ENCODE results near the gene GPC6. TPM values are rescaled to one million over a fixed set of nuclear protein-coding genes. Genes with fewer than 3 reads are reported as not detected.

Gene GPC6
- total and polyA plus RNA-seq, 2 donors (not counting 1 experiment from before 2014, with no cell fraction given) = not detected

- WGBS (ENCODE audit: insufficient coverage) = no CpG with 5 or more reads among the region's 1 CpG
- no peak overlapping the region for H2AFZ ChIP-seq (ENCODE audit: insufficient read depth, low read depth, low read length, poor library complexity, severe bottlenecking)
- Mint-ChIP-seq H3K4me1 (no peaks in the 10 kb centered on the region), H3K27me3 (no peaks in the 10 kb centered on the region), H3K9me3 (ENCODE audit: insufficient read depth) (peaks cover 12% of the 10 kb centered on the region), H3K4me3 (no peak overlapping the region), H3K27ac (no peak overlapping the region)
- ChIA-PET POLR2A (no interaction called here), CTCF (no interaction called here)
- peaks cover 0 to 5% (median 0%) of the 10 kb centered on the region in 3 donors for H3K9me3 ChIP-seq (ENCODE audit: control extremely low read depth in 1 of 3, control insufficient read depth in 2 of 3, insufficient read depth in 1 of 3, low read length in 2 of 3)
- no peaks in the 10 kb centered on the region for H3K79me2 ChIP-seq (ENCODE audit: control insufficient read depth, insufficient read depth, low read length)
- DNase-seq = no peak
- no peak overlapping the region for H3K9ac ChIP-seq (ENCODE audit: low read length)
- no peak for ATAC-seq (ENCODE audit: low read depth)
- no peak for TF ChIP-seq CTCF (IDR thresholded peaks at IDR 0.05)
- TF ChIP-seq EZH2 (IDR thresholded peaks at IDR 0.05; ENCODE audit: borderline replicate concordance, insufficient read depth, low read depth, low read length, poor library complexity, severe bottlenecking) = no peak
- H4K20me1 ChIP-seq (ENCODE audit: control insufficient read depth, insufficient read depth, low read length, poor library complexity, severe bottlenecking) = no peaks in the 10 kb centered on the region
- no peaks in the 10 kb centered on the region for H3K4me1 ChIP-seq (ENCODE audit: control insufficient read depth in 2 of 2, insufficient read depth in 2 of 2, low read length in 2 of 2)
- H3K27me3 ChIP-seq (replicated peaks in 1 of 4; ENCODE audit: control extremely low read depth in 1 of 4, control insufficient read depth in 3 of 4, insufficient read depth in 4 of 4, low read length in 3 of 4) = no peaks in the 10 kb centered on the region
- H3K4me2 ChIP-seq (replicated peaks; ENCODE audit: low read depth, low read length, poor library complexity, severe bottlenecking) = no peak overlapping the region
- intact Hi-C loops (cut with micrococcal nuclease) = no loop called here
- H3K36me3 ChIP-seq (replicated peaks in 1 of 2; ENCODE audit: control extremely low read depth in 1 of 2, control insufficient read depth in 1 of 2, extremely low read depth in 1 of 2, insufficient read depth in 2 of 2, low read length in 1 of 2) = no peaks in the 10 kb centered on the region
- H3K27ac ChIP-seq (ENCODE audit: low read length in 2 of 2) = no peak overlapping the region
- no peak overlapping the region for H3K4me3 ChIP-seq (ENCODE audit: control extremely low read depth in 1 of 5, extremely low read depth in 1 of 5, insufficient read depth in 1 of 5, low read depth in 2 of 5, low read length in 4 of 5)
Observed at GRCh38 chr13:93709506-93710244, 483.1 kb downstream of the GPC6 start.

DNA sequence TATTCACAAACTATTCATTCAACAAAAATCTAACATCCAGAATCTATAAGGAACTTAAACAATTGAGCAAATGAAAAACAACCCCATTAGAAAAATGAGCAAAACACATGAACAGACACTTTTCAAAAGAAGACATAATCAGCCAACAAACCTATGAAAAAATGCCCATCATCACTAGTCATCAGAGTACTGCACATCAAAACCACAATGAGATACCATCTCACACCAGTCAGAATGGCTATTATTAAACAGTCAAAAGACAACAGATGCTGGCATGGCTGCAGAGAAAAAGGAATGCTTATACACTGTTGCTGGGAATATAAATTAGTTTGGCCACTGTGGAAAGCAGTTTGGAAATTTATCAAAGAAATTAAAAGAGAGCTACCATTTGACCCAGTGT is 487.6 kb downstream of the GPC6 start:
- Histone ChIP-seq H3K9me3 (ENCODE audit: control extremely low read depth in 1 of 3, control insufficient read depth in 2 of 3, insufficient read depth in 1 of 3, low read length in 2 of 3) (peaks cover 0 to 5% (median 0%) of the 10 kb centered on the region in 3 donors), H3K27me3 (replicated peaks in 1 of 4; ENCODE audit: control extremely low read depth in 1 of 4, control insufficient read depth in 3 of 4, insufficient read depth in 4 of 4, low read length in 3 of 4) (no peaks in the 10 kb centered on the region), H3K4me1 (ENCODE audit: control insufficient read depth in 2 of 2, insufficient read depth in 2 of 2, low read length in 2 of 2) (no peaks in the 10 kb centered on the region), H4K20me1 (ENCODE audit: control insufficient read depth, insufficient read depth, low read length, poor library complexity, severe bottlenecking) (no peaks in the 10 kb centered on the region), H3K36me3 (replicated peaks in 1 of 2; ENCODE audit: control extremely low read depth in 1 of 2, control insufficient read depth in 1 of 2, extremely low read depth in 1 of 2, insufficient read depth in 2 of 2, low read length in 1 of 2) (no peaks in the 10 kb centered on the region), H3K27ac (ENCODE audit: low read length in 2 of 2) (no peak overlapping the region), H3K9ac (ENCODE audit: low read length) (no peak overlapping the region), H3K4me2 (replicated peaks; ENCODE audit: low read depth, low read length, poor library complexity, severe bottlenecking) (no peak overlapping the region), H2AFZ (ENCODE audit: insufficient read depth, low read depth, low read length, poor library complexity, severe bottlenecking) (no peak overlapping the region), H3K79me2 (ENCODE audit: control insufficient read depth, insufficient read depth, low read length) (no peaks in the 10 kb centered on the region), H3K4me3 (ENCODE audit: control extremely low read depth in 1 of 5, extremely low read depth in 1 of 5, insufficient read depth in 1 of 5, low read depth in 2 of 5, low read length in 4 of 5) (no peak overlapping the region)
- Mint-ChIP-seq H3K27ac (no peak overlapping the region), H3K27me3 (no peaks in the 10 kb centered on the region), H3K9me3 (ENCODE audit: insufficient read depth) (peaks cover 15% of the 10 kb centered on the region), H3K4me1 (no peaks in the 10 kb centered on the region), H3K4me3 (no peak overlapping the region)
- TF ChIP-seq EZH2 (IDR thresholded peaks at IDR 0.05; ENCODE audit: borderline replicate concordance, insufficient read depth, low read depth, low read length, poor library complexity, severe bottlenecking) = no peak
- TF ChIP-seq CTCF (IDR thresholded peaks at IDR 0.05) = no peak
- ChIA-PET POLR2A (no interaction called here), CTCF (no interaction called here)
- intact Hi-C loops (cut with micrococcal nuclease) = no loop called here
- ATAC-seq (ENCODE audit: low read depth) = no peak
- DNase-seq = no peak

Data from B cell (primary cell).